ENCODE data around the gene KRT33A. TPM values are rescaled to one million over a fixed set of nuclear protein-coding genes. Genes with fewer than 3 reads are reported as not detected.
A peak's percentile ranks its signal among the peaks of the same experiment; 100 is the strongest.

Gene KRT33A
- total RNA-seq, 1 donor from 2014 or later = not detected

DNA sequence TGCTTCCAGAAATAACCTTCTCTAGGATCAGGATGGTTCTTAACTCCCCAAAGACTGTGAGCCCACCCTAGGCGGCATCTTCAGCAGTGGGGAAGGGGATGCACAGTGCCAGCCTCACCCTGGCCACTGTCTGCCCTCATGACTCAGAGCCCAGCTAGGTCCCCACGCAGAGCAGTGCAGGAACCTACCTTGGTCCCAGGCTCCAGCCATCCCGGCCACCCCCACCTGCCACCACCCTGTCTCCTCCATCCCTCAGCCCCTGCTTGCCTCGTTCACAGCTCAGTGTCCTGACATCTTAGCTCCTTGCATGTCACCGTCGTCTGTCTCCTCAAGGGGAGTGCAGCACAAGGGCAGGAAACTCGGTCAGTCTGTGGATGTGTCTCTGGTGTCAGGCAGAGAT is 19.0 kb downstream of the KRT33A start:
- H3K4me3 ChIP-seq (ENCODE audit: low read depth, low read length) = no peak overlapping the region
- H3K27me3 ChIP-seq (ENCODE audit: control insufficient read depth, insufficient read depth, low read length) = no peaks in the 10 kb centered on the region
- no peaks in the 10 kb centered on the region for H3K36me3 ChIP-seq (ENCODE audit: control insufficient read depth, insufficient read depth, low read length)
- TF ChIP-seq, protein P1, sequence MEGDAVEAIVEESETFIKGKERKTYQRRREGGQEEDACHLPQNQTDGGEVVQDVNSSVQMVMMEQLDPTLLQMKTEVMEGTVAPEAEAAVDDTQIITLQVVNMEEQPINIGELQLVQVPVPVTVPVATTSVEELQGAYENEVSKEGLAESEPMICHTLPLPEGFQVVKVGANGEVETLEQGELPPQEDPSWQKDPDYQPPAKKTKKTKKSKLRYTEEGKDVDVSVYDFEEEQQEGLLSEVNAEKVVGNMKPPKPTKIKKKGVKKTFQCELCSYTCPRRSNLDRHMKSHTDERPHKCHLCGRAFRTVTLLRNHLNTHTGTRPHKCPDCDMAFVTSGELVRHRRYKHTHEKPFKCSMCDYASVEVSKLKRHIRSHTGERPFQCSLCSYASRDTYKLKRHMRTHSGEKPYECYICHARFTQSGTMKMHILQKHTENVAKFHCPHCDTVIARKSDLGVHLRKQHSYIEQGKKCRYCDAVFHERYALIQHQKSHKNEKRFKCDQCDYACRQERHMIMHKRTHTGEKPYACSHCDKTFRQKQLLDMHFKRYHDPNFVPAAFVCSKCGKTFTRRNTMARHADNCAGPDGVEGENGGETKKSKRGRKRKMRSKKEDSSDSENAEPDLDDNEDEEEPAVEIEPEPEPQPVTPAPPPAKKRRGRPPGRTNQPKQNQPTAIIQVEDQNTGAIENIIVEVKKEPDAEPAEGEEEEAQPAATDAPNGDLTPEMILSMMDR (IDR thresholded peaks at IDR 0.05; ENCODE audit: insufficient read depth, low read length, severe bottlenecking) = no peak
- DNase-seq (ENCODE audit: low read depth) = no peak
- no peak for FAIRE-seq

DNA sequence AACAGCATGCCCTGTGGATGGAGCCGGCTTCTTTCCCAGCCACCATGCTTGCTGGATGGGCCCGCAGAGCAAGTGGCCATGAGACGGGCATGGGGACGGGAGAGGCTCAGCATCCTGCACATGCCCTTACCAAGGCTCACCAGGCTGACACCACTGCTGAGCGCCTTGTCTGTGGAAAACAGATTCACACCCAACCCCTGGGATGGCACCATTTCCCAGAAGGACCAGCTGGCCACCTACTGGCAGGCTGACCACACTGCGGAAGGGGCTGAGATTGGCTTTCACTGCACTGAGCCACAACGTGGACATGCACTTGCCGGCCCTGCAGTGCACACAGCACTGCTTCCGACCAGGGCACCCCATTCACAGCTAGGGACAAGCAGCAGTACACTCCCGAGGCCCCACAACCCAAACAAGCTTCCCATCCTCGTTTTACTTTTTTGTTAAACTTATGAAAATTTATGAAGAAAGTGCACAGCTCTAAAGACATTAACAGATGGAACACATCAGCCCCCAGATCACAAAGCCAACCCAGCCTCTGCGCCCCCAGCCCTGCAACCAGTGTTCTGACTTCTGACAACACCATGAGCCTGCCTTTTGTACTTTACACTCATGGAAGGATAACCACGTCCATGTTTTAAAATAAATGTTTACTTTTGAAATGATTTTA is 21.2 kb downstream of the KRT33A start:
- FAIRE-seq (peak; percentile 13), DNase-seq (ENCODE audit: low read depth) (peak; percentile 42)
- Histone ChIP-seq H3K36me3 (ENCODE audit: control insufficient read depth, insufficient read depth, low read length) (no peaks in the 10 kb centered on the region), H3K27me3 (ENCODE audit: control insufficient read depth, insufficient read depth, low read length) (no peaks in the 10 kb centered on the region), H3K4me3 (ENCODE audit: low read depth, low read length) (no peak overlapping the region)
- TF ChIP-seq, protein P1 (IDR thresholded peaks at IDR 0.05; ENCODE audit: insufficient read depth, low read length, severe bottlenecking) = peak; percentile 91

DNA sequence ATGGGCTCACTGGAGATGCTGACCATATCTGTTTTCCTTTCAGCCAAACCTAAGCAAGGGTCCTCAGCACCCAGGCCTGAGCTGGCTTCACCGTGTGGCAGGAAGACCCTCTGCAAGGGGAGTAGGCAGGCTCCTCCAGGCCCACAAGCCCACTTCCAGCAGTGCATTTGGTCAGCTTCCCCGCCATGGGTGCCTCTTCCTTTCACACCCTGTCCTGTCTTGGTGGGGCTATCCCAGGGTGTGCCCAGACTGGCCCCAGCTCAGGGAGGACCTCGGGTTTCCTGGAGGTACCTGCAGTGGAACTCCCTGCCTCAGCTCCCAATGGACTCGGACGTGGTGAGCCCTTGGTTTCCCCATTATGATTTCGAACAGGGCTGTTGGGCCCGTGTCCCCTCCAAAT is 22.4 kb downstream of the KRT33A start:
- Histone ChIP-seq H3K4me3 (ENCODE audit: low read depth, low read length) (no peak overlapping the region), H3K27me3 (ENCODE audit: control insufficient read depth, insufficient read depth, low read length) (no peaks in the 10 kb centered on the region), H3K36me3 (ENCODE audit: control insufficient read depth, insufficient read depth, low read length) (no peaks in the 10 kb centered on the region)
- TF ChIP-seq, protein P1 (IDR thresholded peaks at IDR 0.05; ENCODE audit: insufficient read depth, low read length, severe bottlenecking) = no peak
- DNase-seq (ENCODE audit: low read depth) (no peak), FAIRE-seq (no peak)

DNA sequence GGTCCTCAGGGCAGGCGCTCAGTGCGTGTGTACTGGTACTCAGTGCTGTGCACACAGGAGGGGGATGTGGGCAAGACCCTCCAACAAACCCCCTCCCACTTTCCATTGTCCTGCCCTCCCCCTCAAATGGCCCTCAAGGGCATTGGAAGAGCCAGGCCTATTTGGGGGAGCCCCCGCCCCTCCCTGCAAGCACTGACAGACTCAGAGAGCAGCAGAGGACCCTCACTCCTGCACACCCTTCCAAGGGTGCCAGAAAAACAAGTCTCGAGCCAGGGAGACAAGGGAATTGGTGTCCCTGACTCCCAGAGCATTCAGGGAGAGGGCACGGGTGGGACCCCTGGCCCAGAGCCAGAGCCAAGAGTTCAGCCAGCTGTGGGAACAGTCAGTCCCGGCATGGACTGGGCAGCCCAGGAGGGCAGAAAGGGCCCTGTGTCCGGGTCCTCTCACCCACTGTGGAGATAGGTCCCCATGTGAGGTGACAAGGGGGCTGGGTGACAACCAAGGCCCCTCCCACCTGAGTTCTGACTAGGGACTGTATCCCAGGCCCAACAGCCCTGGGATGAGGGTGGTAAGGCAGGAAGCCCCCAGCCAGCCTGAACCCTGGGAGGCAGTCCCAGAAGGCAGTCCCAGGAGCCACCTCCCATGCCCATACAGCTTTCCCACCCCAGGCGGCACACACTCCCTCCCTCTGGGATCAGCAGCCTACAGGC is 23.1 kb downstream of the KRT33A start:
- FAIRE-seq (no peak), DNase-seq (ENCODE audit: low read depth) (no peak)
- TF ChIP-seq, protein P1 (IDR thresholded peaks at IDR 0.05; ENCODE audit: insufficient read depth, low read length, severe bottlenecking) = no peak
- Histone ChIP-seq H3K36me3 (ENCODE audit: control insufficient read depth, insufficient read depth, low read length) (no peaks in the 10 kb centered on the region), H3K27me3 (ENCODE audit: control insufficient read depth, insufficient read depth, low read length) (no peaks in the 10 kb centered on the region), H3K4me3 (ENCODE audit: low read depth, low read length) (no peak overlapping the region)

DNA sequence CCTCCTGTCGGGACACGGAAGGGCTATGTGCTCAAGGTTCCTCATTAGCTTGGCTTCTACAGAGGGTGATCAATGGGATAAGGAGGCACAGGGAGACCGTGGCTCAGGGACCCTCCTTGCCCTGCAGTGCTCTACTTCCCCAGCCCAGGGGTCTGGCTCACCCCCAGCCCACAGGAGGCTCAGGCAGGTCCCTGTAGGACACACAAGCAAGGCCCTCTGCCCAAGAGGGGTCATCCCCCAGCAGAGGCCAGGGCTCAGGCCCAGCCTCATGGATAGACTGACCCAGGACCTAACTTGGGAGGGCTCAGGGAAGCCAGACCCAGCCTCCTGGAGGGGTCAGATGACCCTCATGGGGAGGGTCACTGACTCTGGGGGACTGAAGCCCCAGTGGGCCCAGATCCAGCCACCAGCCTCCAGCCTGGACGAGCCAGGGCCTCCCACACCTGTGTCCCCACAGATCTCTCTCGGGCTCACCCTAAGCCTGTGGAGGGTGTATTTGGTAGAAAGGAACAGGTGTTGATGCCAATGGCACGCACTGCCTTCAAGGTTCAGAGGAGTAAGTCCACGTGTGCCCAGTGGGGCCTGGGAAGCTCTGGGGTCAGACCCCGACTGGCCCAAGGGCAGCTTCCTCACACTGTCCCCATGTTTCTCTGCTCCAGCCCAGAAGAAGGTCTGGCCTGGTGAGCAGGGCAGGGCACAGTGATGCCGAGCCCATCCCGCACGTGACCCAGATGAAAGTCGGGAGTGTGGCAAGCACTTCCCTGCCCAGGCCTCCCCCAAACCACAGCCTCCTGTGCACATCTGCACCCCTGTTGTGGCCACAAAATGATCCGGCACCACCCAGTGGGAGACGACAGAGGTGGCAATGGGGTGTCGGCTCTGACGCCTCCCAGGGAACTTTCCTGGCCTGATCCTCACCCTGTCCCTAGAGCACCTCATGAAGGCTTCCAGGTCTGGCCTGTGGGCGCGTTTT is 24.2 kb downstream of the KRT33A start:
- Histone ChIP-seq H3K4me3 (ENCODE audit: low read depth, low read length) (no peak overlapping the region), H3K27me3 (ENCODE audit: control insufficient read depth, insufficient read depth, low read length) (no peaks in the 10 kb centered on the region), H3K36me3 (ENCODE audit: control insufficient read depth, insufficient read depth, low read length) (no peaks in the 10 kb centered on the region)
- DNase-seq (ENCODE audit: low read depth) (no peak), FAIRE-seq (no peak)
- TF ChIP-seq, protein P1 (IDR thresholded peaks at IDR 0.05; ENCODE audit: insufficient read depth, low read length, severe bottlenecking) = no peak

Measured in bronchial epithelial cell (primary cell).